ENCODE data around the gene MSI2.

Gene MSI2

GRCh38 chr17:57559634-57560318, 303.5 kb downstream of the MSI2 start:
- no peak for DNase-seq (ENCODE audit: extremely low read depth in 1 of 2, low read depth in 1 of 2)

- DNase-seq (ENCODE audit: extremely low read depth in 1 of 2, low read depth in 1 of 2) = no peak
These were observed 304.0 kb downstream of the MSI2 start for GRCh38 chr17:57560319-57560705.

- DNase-seq (ENCODE audit: extremely low read depth in 1 of 2, low read depth in 1 of 2) = no peak
These were observed 304.9 kb downstream of the MSI2 start for GRCh38 chr17:57561072-57561861.

GRCh38 chr17:57562184-57562698, 305.9 kb downstream of the MSI2 start:
- DNase-seq (ENCODE audit: extremely low read depth in 1 of 2, low read depth in 1 of 2) = no peak

GRCh38 chr17:57563958-57564357, 307.6 kb downstream of the MSI2 start:
- no peak for DNase-seq (ENCODE audit: extremely low read depth in 1 of 2, low read depth in 1 of 2)

- DNase-seq (ENCODE audit: extremely low read depth in 1 of 2, low read depth in 1 of 2) = no peak
These were observed 308.9 kb downstream of the MSI2 start for GRCh38 chr17:57565176-57565575.

GRCh38 chr17:57566721-57567120, 310.4 kb downstream of the MSI2 start:
- DNase-seq (ENCODE audit: extremely low read depth in 1 of 2, low read depth in 1 of 2) = no peak

- DNase-seq (ENCODE audit: extremely low read depth in 1 of 2, low read depth in 1 of 2) = no peak
These were observed 310.9 kb downstream of the MSI2 start for GRCh38 chr17:57567251-57567650.

GRCh38 chr17:57568340-57568739, 312.0 kb downstream of the MSI2 start:
- no peak for DNase-seq (ENCODE audit: extremely low read depth in 1 of 2, low read depth in 1 of 2)

GRCh38 chr17:57569021-57569420, 312.7 kb downstream of the MSI2 start:
- no peak for DNase-seq (ENCODE audit: extremely low read depth in 1 of 2, low read depth in 1 of 2)

GRCh38 chr17:57569853-57570252, 313.5 kb downstream of the MSI2 start:
- DNase-seq (ENCODE audit: extremely low read depth in 1 of 2, low read depth in 1 of 2) = no peak

- DNase-seq (ENCODE audit: extremely low read depth in 1 of 2, low read depth in 1 of 2) = no peak
These were observed 314.5 kb downstream of the MSI2 start for GRCh38 chr17:57570724-57571344.

- no peak for DNase-seq (ENCODE audit: extremely low read depth in 1 of 2, low read depth in 1 of 2)
These were observed 315.7 kb downstream of the MSI2 start for GRCh38 chr17:57572062-57572461.

- no peak for DNase-seq (ENCODE audit: extremely low read depth in 1 of 2, low read depth in 1 of 2)
These were observed 316.3 kb downstream of the MSI2 start for GRCh38 chr17:57572600-57572999.

GRCh38 chr17:57574040-57574513, 317.8 kb downstream of the MSI2 start:
- no peak for DNase-seq (ENCODE audit: extremely low read depth in 1 of 2, low read depth in 1 of 2)

- DNase-seq (ENCODE audit: extremely low read depth in 1 of 2, low read depth in 1 of 2) = no peak
These were observed 320.4 kb downstream of the MSI2 start for GRCh38 chr17:57576744-57577143.

- DNase-seq (ENCODE audit: extremely low read depth in 1 of 2, low read depth in 1 of 2) = no peak
These were observed 321.7 kb downstream of the MSI2 start for GRCh38 chr17:57577751-57578607.

- no peak for DNase-seq (ENCODE audit: extremely low read depth in 1 of 2, low read depth in 1 of 2)
These were observed 322.4 kb downstream of the MSI2 start for GRCh38 chr17:57578608-57579225.

GRCh38 chr17:57579245-57579644, 322.9 kb downstream of the MSI2 start:
- no peak for DNase-seq (ENCODE audit: extremely low read depth in 1 of 2, low read depth in 1 of 2)

- DNase-seq (ENCODE audit: extremely low read depth in 1 of 2, low read depth in 1 of 2) = no peak
These were observed 323.9 kb downstream of the MSI2 start for GRCh38 chr17:57580055-57580739.
